Measurements from ENCODE around the gene CRB2.

CRB2 gene

DNA sequence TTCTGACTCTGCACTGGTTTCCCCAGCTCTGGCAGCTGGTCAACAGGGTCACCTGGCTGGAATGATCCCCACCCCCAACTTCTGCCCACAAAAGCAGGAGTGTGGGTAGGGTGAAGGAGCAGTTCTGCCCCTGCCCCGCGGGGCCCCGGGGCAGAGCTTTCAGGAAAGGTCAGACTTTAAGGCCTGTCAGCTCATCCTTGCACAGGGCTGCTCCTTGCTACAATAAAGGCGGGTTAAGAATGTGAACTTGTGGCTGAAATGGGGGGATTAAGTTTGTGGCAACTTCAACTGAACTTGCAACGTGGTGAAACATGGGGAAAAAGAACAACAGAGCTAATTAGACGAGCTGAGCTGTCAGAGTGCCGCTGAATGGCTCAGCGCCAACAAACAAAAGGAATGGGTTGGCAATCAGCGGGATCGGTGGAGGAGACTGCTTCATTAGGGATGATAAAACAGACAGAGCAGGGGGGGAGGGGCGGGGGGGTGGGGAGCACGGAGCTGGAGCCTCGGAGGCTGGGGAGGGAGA, 50.8 kb downstream of the CRB2 start:
- peak in 2 of 3 experiments; percentile 85 to 92 for DNase-seq

DNA sequence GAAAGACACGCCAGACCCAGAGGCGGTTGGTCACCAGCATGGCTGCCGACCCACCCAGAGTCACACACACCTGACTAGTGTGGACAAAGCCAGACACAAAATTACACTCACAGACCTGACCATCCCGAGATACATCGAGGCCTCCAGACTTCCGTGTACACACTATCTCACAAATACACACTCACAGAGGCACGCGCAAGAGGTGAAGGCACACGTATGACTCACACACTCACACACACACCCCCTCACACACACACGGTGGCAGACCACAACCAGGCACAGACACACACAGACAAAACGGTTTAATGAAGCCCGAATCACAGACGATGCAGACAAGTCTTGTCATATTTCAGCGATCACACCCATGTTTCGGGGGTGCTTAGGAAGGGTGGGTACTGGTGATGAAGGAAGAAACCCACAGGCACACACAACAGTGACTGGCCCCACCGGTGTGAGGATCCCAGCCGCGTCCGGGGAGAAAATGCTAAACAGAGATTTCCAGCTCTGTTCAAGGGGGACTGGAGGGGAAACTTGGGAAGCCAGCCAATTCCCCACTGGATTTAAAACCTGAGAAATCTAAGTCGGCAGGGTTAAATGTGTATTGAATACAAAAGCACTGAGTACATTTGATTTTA, 51.3 kb downstream of the CRB2 start:
- no peak for DNase-seq

- peak in 1 of 3 experiments; percentile 40 for DNase-seq
These were observed 52.6 kb downstream of the CRB2 start for GRCh38 chr9:123408313-123409262.

- DNase-seq, result no peak
These were observed 54.4 kb downstream of the CRB2 start for GRCh38 chr9:123410281-123410910.

DNA sequence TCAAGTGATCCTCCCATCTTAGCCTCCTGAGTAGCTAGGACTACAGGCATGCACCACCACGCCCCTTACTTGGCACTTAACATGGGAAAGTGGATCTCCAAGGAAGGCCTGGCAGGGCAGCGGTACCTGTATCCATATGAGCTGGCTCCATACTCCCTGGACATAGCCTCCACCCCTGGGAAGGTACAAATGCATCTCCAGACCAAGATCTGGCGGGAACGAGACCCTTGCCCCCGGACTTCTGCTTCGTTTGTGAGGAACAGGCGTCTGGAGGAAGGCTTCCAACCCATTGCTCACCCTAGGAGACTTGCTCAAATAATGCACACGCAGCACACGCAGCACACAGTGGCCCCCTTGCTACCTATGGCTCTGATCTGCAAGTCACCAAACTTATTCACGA, 55.2 kb downstream of the CRB2 start:
- DNase-seq, result no peak

- no peak for DNase-seq
These were observed 55.6 kb downstream of the CRB2 start for GRCh38 chr9:123411636-123412035.

DNA sequence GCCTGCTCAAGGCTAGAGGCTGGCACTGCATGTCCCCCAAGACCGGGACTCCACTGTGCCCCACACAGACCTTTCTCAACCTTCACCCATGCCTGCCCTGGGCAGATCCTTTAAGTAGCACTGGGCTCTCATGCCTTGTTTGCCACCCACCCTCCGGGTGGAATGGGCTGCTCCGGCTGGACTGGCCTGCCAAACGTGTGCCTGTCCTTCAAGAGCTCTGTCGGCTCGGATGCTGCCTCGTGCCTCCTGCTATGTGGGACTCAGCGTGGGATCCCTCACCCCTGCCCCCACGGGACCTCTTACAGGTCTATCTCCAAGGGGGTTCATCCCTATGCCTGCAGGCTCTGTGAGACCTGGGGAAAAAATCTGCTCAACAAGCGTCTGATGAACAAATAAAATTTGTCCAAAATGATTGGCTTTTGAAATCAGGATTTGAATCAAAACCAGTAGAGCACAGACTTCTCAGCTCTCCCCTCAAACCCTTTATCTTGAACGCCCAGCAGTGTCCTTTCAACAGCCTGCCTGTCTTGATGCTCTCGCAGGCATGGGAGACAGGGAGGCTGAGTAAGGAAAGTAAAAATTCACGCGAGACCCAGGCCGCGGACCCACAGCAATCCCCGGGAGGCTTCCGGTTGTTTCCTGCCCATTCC, 56.3 kb downstream of the CRB2 start:
- no peak for DNase-seq

- DNase-seq, result no peak
These were observed 58.2 kb downstream of the CRB2 start for GRCh38 chr9:123414204-123414603.

DNA sequence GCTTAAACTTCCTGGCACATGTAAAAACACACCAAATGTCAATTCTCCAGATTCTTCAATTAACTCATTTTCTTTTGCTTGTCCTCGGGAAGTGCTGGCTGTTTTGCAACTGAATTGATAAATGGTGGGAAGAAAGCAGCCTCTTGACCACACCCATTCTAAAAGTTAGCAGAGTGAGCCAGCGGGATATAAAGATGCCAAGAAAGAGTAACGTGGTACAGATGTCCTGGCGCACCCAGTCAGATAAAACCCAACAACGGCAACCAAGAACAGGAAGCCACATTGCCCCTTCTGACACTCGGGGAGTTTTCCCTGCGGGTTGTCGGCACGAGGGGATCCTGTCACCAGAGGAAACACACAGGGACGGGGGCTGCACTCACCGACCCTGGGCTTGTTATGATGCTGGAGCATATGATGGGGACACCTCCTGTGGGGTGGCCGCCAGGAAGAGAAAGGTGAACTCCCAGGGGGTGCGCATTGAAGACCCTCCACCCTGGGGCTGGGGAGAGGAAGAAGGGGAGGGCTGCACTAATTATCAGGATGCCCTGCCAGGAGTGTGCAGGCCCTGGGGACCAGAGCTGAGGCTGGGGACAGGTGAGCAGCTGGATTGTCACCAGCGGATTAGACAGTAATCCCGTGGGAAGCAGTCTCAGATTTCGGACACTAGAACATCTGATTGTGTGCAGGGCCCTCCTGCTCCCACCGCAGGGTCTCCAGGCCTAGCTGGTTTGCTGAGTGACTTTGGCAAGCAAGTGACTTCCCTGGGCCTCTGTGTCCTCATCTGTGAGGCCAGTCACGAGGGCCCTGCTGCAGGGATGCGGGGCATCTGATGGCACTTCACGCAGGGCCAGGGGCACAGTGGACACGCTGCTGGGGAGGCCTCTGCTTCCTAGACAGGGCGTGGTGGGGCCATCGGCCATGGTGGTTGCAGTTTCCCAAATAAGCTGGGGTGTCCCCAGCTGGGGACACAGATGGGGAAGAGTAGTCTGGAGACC, 59.2 kb downstream of the CRB2 start:
- no peak for DNase-seq

GRCh38 chr9:123416176-123416575, 60.2 kb downstream of the CRB2 start:
- DNase-seq, result no peak

DNA sequence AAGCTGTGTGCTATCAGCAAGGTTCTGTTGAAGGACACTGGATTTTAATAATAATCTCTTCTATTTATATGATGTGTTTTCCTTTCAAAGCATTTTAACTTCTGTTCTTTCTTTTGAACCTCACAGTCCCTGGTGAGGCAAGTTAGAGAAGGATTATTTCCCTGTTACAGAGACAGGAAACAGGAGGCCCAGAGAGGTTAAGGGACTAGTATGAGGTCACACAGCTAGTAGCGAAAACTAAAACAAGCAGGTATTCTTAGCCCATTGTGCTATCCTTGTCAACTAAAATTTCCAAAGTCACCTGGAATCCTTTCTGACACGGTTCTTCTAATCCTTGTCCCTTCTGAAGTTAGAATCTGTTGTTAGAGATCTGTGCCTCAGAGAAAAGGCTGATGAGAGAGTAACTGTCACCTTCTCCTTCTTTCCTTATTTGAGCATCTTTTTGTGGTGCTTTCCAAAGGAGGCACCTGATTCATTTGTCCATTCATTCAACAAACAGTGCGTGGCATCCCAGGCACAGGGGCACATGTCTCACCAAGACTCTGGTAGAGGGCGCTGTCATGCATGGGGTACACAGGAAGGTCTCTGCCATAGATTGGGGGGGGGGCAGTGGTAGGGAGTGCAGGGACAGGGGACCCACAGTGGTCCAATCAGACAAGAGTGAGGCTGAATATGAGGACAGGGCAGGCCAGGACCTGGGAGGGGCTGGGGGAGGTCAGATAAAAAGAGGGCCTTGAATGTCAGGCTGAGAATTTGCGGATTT, 61.5 kb downstream of the CRB2 start:
- DNase-seq, result no peak

DNA sequence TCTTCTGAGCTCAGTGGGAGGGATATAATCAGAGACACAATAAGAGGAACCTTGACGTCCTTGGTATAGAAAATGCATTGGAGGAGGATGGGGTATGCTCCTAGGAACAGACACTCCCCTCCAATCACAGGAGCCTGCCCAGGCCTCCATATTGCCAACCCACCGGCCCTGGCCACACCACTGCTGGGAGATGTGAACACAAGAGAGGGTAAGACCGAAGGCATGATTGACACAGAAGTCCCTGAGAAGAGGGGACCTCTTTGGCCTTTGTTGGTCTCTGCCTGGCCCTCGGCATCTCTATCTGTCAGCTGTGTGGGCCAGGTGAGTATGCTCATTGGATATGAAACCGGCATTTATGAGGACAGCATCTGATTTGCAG, 62.0 kb downstream of the CRB2 start:
- no peak for DNase-seq

- DNase-seq, result peak in 1 of 3 experiments; percentile 62
These were observed 62.5 kb downstream of the CRB2 start for GRCh38 chr9:123418506-123418905.

DNA sequence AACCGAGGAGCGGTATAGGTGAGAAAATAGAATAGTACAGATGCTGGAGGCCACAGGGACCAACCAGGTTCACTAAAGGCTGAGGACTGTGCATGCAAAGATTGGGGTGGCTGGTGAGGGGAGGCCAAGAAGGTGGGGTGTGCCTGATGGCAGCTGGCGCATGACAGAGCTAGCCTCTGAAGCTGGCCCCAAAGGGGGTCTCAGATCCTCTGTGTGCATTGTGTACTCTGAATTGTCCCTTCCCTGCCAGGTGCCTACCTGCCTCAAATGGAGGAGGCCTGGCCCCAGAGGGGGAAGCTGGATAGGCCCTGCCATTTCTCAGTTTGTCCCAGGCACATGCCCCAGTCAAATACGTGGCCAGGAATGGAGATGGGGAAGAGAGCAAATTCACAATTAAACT, 63.1 kb downstream of the CRB2 start:
- DNase-seq, result no peak

- DNase-seq, result no peak
These were observed 64.0 kb downstream of the CRB2 start for GRCh38 chr9:123419721-123420591.

- peak in 1 of 3 experiments; percentile 63 for DNase-seq
These were observed 64.7 kb downstream of the CRB2 start for GRCh38 chr9:123420592-123421111.

DNA sequence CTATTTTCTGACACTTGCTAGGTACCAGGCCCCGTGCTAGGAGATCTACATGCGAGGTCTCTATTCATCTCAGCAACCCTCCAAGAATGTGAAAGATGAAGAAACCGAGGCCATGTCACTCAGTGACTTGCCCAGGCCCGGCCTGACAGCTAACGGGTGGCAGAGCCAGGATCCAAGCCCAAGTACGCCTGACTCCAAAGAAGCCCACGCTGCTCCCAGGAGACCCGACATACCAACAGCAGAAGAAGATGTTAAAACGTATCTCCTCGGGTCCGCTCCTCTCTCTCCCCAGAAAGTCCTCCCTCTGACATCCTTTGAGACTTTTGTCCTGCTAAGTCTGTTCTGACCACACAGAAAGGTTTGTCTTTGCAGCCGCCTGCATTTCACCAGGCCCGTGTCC, 65.2 kb downstream of the CRB2 start:
- DNase-seq, result no peak

DNA sequence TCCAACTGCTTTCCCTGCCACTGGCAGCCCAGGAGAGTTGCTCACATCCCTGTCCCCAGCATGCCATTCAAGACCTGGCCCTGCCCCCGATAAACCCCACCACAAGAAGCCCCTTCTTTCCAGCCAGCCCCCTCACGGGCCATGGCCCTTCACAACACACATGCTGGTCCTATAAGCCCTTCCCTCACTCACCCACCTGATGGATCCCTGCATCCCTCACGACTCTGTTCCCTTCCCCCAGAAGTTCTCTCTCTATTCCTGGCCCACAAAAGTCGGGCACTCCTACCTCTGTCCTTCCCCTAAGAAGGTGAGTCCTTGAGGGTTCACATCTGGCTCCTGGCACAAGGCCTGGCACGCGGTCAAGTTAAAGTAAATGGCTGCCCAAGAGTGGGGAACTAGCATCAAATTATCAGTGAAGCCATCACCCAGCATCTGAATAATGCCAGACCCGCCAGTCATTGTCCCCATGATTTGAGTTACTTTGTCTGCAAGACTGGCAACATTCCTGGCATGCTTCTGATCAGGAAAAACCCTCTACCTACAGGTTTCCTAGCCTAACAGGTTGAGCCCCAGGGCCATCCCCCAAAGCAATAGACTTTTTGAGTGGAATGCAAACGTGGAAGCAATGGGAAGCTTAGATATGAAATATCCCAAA, 65.9 kb downstream of the CRB2 start:
- DNase-seq, result no peak
